ENCODE measurements around the gene STK17B.

The STK17B gene

GRCh38 chr2:196171946-196172345, 568 bp upstream of the STK17B start:
- peak overlapping the region; percentile 98 for H3K27ac Mint-ChIP-seq
- no peak for DNase-seq (ENCODE audit: low spot score in 2 of 2)
- ATAC-seq: peak; percentile 1
- peak overlapping the region; percentile 94 for H3K4me3 Mint-ChIP-seq
- H3K4me1 Mint-ChIP-seq: peaks cover 35% of the 10 kb centered on the region
- H3K9me3 Mint-ChIP-seq: no peaks in the 10 kb centered on the region
- H3K36me3 Mint-ChIP-seq: peaks cover 53% of the 10 kb centered on the region

- Mint-ChIP-seq H3K4me1 (peaks cover 30% of the 10 kb centered on the region), H3K27ac (peak overlapping the region; percentile 98), H3K9me3 (no peaks in the 10 kb centered on the region), H3K36me3 (peaks cover 59% of the 10 kb centered on the region), H3K4me3 (peak overlapping the region; percentile 94)
- peak; percentile 41 for ATAC-seq
- peak in 1 of 2 donors; percentile 80 for DNase-seq (ENCODE audit: low spot score in 2 of 2)
Observed at GRCh38 chr2:196170606-196171247, 651 bp downstream of the STK17B start.

GRCh38 chr2:196170213-196170605, 1.2 kb downstream of the STK17B start:
- H3K4me1 Mint-ChIP-seq: peaks cover 35% of the 10 kb centered on the region
- no peak for DNase-seq (ENCODE audit: low spot score in 2 of 2)

GRCh38 chr2:196169516-196169915, 1.9 kb downstream of the STK17B start:
- H3K36me3 Mint-ChIP-seq: peaks cover 71% of the 10 kb centered on the region
- H3K4me3 Mint-ChIP-seq: peak overlapping the region; percentile 94
- H3K4me1 Mint-ChIP-seq: peaks cover 39% of the 10 kb centered on the region
- H3K9me3 Mint-ChIP-seq: no peaks in the 10 kb centered on the region
- ATAC-seq (no peak), DNase-seq (ENCODE audit: low spot score in 2 of 2) (no peak)
- H3K27ac Mint-ChIP-seq: peak overlapping the region; percentile 98

More at GRCh38 chr2:196170213-196170605, 1.2 kb downstream of the STK17B start:
- Mint-ChIP-seq H3K4me3 (peak overlapping the region; percentile 94), H3K36me3 (peaks cover 64% of the 10 kb centered on the region), H3K9me3 (no peaks in the 10 kb centered on the region), H3K27ac (peak overlapping the region; percentile 98)
- peak; percentile 57 for ATAC-seq

GRCh38 chr2:196168181-196168580, 3.2 kb downstream of the STK17B start:
- H3K4me3 Mint-ChIP-seq: peak overlapping the region; percentile 94
- ATAC-seq (no peak), DNase-seq (ENCODE audit: low spot score in 2 of 2) (no peak)
- H3K27ac Mint-ChIP-seq: peak overlapping the region; percentile 98
- peaks cover 32% of the 10 kb centered on the region for H3K4me1 Mint-ChIP-seq
- H3K9me3 Mint-ChIP-seq: no peaks in the 10 kb centered on the region
- peaks cover 85% of the 10 kb centered on the region for H3K36me3 Mint-ChIP-seq

GRCh38 chr2:196167666-196168065, 3.7 kb downstream of the STK17B start:
- Mint-ChIP-seq H3K4me3 (peak overlapping the region; percentile 94), H3K36me3 (peaks cover 90% of the 10 kb centered on the region), H3K27ac (peak overlapping the region; percentile 98), H3K4me1 (peaks cover 31% of the 10 kb centered on the region), H3K9me3 (no peaks in the 10 kb centered on the region)
- ATAC-seq: no peak
- DNase-seq (ENCODE audit: low spot score in 2 of 2): no peak

GRCh38 chr2:196166876-196167275, 4.5 kb downstream of the STK17B start:
- H3K4me1 Mint-ChIP-seq: peaks cover 36% of the 10 kb centered on the region
- DNase-seq (ENCODE audit: low spot score in 2 of 2) (no peak), ATAC-seq (peak; percentile 31)
- H3K4me3 Mint-ChIP-seq: peak overlapping the region; percentile 94
- H3K36me3 Mint-ChIP-seq: peaks cover 98% of the 10 kb centered on the region
- no peaks in the 10 kb centered on the region for H3K9me3 Mint-ChIP-seq
- H3K27ac Mint-ChIP-seq: peak overlapping the region; percentile 98

GRCh38 chr2:196165016-196165415, 6.4 kb downstream of the STK17B start:
- H3K4me1 Mint-ChIP-seq: peaks cover 36% of the 10 kb centered on the region
- peak overlapping the region; percentile 86 for H3K27ac Mint-ChIP-seq
- H3K4me3 Mint-ChIP-seq: peak overlapping the region; percentile 94
- ATAC-seq (peak; percentile 70), DNase-seq (ENCODE audit: low spot score in 2 of 2) (no peak)
- no peaks in the 10 kb centered on the region for H3K9me3 Mint-ChIP-seq
- H3K36me3 Mint-ChIP-seq: peaks cover 100% of the 10 kb centered on the region

GRCh38 chr2:196163285-196163684, 8.1 kb downstream of the STK17B start:
- no peaks in the 10 kb centered on the region for H3K9me3 Mint-ChIP-seq
- peak overlapping the region; percentile 86 for H3K27ac Mint-ChIP-seq
- DNase-seq (ENCODE audit: low spot score in 2 of 2) (no peak), ATAC-seq (no peak)
- peaks cover 36% of the 10 kb centered on the region for H3K4me1 Mint-ChIP-seq
- H3K36me3 Mint-ChIP-seq: peaks cover 100% of the 10 kb centered on the region
- peak overlapping the region; percentile 94 for H3K4me3 Mint-ChIP-seq

- peaks cover 100% of the 10 kb centered on the region for H3K36me3 Mint-ChIP-seq
- peak; percentile 37 for ATAC-seq
- H3K27ac Mint-ChIP-seq: peak overlapping the region; percentile 86
- peak overlapping the region; percentile 94 for H3K4me3 Mint-ChIP-seq
- no peaks in the 10 kb centered on the region for H3K9me3 Mint-ChIP-seq
- H3K4me1 Mint-ChIP-seq: peaks cover 36% of the 10 kb centered on the region
- no peak for DNase-seq (ENCODE audit: low spot score in 2 of 2)
Observed at GRCh38 chr2:196162586-196163175, 8.7 kb downstream of the STK17B start.

GRCh38 chr2:196160946-196161345, 10.4 kb downstream of the STK17B start:
- H3K4me1 Mint-ChIP-seq: peaks cover 32% of the 10 kb centered on the region
- H3K9me3 Mint-ChIP-seq: no peaks in the 10 kb centered on the region
- peaks cover 100% of the 10 kb centered on the region for H3K36me3 Mint-ChIP-seq
- DNase-seq (ENCODE audit: low spot score in 2 of 2) (no peak), ATAC-seq (no peak)
- H3K4me3 Mint-ChIP-seq: peak overlapping the region; percentile 94
- H3K27ac Mint-ChIP-seq: peak overlapping the region; percentile 86

- Mint-ChIP-seq H3K4me1 (peaks cover 23% of the 10 kb centered on the region), H3K4me3 (peak overlapping the region; percentile 94), H3K9me3 (no peaks in the 10 kb centered on the region), H3K36me3 (peaks cover 100% of the 10 kb centered on the region), H3K27ac (peak overlapping the region; percentile 86)
- ATAC-seq (peak; percentile 87), DNase-seq (ENCODE audit: low spot score in 2 of 2) (peak in 1 of 2 donors; percentile 78)
Observed at GRCh38 chr2:196160101-196160500, 11.3 kb downstream of the STK17B start.

- Mint-ChIP-seq H3K27ac (peak overlapping the region; percentile 86), H3K4me1 (peaks cover 23% of the 10 kb centered on the region), H3K36me3 (peaks cover 100% of the 10 kb centered on the region), H3K9me3 (no peaks in the 10 kb centered on the region), H3K4me3 (peak overlapping the region; percentile 94)
- DNase-seq (ENCODE audit: low spot score in 2 of 2) (no peak), ATAC-seq (no peak)
Observed at GRCh38 chr2:196159221-196159892, 12.0 kb downstream of the STK17B start.

GRCh38 chr2:196155575-196155974, 15.8 kb downstream of the STK17B start:
- Mint-ChIP-seq H3K27ac (no peak overlapping the region), H3K9me3 (no peaks in the 10 kb centered on the region), H3K4me1 (peaks cover 33% of the 10 kb centered on the region), H3K36me3 (peaks cover 100% of the 10 kb centered on the region), H3K4me3 (no peak overlapping the region)
- no peak for ATAC-seq
- no peak for DNase-seq (ENCODE audit: low spot score in 2 of 2)

- no peak for DNase-seq (ENCODE audit: low spot score in 2 of 2)
- Mint-ChIP-seq H3K4me1 (peaks cover 53% of the 10 kb centered on the region), H3K9me3 (no peaks in the 10 kb centered on the region), H3K27ac (peak overlapping the region; percentile 89), H3K36me3 (peaks cover 100% of the 10 kb centered on the region), H3K4me3 (peak overlapping the region; percentile 46)
- ATAC-seq: no peak
Observed at GRCh38 chr2:196153480-196153879, 17.9 kb downstream of the STK17B start.
